HG02610 (cell line): ENCODE data around the gene IGFBP6.

Experiments
- ATAC-seq: cut with Tn5 transposase; IDR thresholded peaks from one replicate; pipeline ENCODE4 v1.9.1; 2021; ENCODE audit warnings: mild to moderate bottlenecking, moderate library complexity; ENCODE audit not compliant: unreplicated experiment

The IGFBP6 gene

GRCh38 chr12:53058674-53059433, 38.6 kb upstream of the IGFBP6 start:
- no peak for ATAC-seq

GRCh38 chr12:53059434-53060063, 37.9 kb upstream of the IGFBP6 start:
- ATAC-seq = no peak

DNA sequence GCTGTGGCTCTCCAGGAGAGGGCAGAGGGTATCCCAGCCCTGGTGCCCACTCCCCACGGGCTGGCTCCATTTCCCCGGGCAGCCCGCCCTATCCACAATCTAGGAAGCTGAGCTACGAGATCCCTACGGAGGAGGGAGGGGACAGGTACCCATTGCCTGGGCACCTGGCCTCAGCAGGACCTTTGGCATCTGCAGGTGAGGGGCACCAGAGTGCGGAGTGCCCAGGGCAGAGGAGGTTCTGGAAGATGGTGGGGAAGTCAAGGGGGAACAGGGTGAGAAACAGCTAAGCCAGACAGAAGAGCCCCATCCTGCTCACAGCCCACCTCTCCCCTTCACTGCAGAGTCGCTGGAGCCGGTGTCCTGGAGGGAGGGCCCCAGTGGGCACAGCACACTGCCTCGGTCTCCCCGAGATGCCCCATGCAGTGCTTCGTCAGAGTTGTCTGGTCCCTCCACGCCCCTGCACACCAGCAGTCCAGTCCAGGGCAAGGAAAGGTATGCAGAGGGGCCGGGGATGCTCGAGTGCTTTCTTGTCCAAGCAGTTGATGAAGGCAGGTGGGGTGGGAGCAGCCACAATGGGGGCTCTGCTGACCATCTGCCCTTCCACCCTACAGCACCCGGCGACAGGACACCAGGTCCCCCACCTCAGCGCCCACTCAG, 37.3 kb upstream of the IGFBP6 start:
- ATAC-seq = no peak

GRCh38 chr12:53060721-53061276, 36.7 kb upstream of the IGFBP6 start:
- no peak for ATAC-seq

- ATAC-seq = no peak
Observed at GRCh38 chr12:53061404-53062010, 36.0 kb upstream of the IGFBP6 start.

DNA sequence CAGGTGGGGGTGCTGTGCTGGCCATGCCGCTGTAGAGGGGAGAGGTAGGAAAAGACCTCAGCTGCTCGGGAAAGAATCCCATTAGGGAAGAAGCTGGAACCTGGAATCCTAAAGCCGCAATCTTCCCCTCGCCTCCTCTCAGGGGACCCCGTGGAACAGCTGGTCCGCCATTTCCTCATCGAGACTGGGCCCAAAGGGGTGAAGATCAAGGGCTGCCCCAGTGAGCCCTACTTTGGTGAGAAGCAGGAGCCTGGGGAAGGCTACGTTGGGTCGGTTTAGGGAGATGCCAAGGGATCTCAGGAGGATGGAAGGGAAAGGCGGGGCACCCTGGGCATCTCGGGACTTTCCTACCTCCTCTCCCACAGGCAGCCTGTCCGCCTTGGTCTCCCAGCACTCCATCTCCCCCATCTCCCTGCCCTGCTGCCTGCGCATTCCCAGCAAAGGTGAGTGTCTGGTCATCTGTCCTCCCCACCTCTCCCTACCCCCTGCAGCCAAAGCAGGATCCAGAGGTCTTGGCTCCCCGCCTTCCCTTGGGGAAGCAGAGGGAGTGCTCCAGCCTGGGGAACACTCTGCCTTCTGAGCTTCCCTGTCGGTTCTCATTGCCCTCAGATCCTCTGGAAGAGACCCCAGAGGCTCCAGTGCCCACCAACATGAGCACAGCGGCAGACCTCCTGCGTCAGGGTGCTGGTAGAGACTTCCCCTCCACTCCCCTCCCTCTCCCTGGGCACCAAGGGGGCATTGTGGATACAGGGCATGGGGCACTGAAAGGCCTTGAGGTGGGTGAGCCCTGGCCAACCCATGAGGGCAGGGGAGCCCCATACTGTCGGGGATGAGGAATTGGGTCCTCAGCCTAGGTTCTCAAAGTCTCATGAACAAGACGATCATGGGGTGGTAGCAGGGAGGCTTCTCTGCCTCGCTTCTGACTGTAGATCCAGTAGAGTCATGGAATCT, 35.2 kb upstream of the IGFBP6 start:
- no peak for ATAC-seq

DNA sequence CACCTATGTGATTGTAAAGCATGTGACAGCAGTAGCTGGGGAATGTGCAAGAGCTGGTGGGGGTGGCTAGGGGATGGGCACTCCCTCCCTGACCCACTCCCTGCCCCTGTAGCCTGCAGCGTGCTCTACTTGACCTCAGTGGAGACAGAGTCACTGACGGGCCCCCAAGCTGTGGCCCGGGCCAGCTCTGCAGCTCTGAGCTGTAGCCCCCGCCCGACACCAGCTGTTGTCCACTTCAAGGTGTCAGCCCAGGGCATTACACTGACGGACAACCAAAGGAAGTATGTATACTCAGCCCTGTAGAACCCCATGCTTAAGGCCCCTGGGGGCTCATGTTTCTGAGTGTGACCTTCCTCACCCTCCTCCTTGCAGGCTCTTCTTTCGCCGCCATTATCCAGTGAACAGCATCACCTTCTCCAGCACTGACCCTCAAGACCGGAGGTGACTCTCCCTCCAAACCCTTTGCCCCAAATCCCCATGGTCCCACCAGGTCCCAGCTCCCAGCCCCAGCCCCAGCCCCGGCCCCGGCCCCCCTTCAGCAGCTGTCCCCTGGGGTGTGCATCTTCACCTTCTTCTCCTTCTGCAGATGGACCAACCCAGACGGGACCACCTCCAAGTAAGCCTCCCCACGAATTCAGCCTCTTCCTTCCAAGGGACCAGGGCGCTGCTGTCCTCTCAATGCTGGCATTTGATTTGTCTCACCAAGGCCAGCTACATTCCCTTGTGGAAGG, 34.3 kb upstream of the IGFBP6 start:
- ATAC-seq = no peak

GRCh38 chr12:53063708-53064612, 33.5 kb upstream of the IGFBP6 start:
- ATAC-seq = no peak

DNA sequence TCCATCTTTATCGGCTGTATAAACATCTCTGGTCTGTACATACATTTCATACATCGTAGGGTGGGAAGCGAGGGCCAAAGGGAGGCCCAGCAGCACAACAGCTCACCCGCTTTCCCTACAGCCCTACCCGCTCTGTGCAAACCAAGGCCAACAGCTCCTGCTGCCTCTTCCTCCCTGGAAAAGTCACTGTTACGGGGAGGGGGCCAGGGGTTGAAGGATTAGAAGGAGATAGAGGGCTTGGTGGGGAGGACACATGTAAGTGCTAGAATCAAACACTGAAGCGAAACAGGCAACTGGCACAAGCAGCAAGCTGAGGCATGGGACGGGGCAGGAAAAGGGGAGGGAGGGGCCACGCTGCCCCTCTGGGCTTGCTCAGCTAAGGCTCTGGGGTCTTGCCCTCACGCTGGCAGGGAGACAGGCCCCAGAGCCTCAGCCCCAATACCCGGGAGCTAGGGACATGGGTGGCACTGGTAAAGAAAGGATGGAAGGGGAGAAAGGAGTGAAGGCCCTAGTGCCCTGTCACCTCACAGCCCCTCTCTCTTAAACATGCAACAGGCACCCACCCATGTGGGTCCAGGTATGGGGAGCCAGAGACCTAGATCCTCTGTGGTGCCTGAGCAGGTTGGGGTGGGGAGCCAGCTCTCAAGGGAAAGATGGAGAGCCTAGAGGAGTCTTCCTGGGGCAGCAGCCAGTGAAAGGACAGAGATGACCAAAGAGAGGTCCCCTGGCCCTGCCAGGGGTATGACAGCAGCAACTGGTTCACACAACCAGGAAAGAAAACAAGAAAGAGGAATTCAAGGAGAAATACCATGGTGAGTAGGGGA, 32.6 kb upstream of the IGFBP6 start:
- no peak for ATAC-seq

DNA sequence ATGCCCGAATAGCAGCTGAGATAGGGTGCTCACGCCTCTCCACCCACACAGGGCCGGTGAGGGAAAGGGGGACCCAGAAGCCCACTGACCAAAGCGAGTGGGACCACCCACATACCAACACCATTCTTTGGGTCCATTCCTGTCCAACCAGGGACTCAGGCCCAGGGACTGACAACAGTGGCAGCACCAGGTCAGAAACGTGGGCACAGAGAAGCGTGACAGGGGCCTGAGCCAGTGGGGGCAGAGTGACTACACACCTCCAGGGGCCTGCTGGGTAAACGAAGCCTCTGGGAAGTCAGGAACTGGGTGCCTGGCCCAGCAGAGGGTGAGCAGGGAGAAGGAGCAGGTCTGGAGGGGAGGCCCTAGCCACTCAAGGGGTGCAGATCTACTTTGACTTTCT, 32.0 kb upstream of the IGFBP6 start:
- ATAC-seq = no peak

DNA sequence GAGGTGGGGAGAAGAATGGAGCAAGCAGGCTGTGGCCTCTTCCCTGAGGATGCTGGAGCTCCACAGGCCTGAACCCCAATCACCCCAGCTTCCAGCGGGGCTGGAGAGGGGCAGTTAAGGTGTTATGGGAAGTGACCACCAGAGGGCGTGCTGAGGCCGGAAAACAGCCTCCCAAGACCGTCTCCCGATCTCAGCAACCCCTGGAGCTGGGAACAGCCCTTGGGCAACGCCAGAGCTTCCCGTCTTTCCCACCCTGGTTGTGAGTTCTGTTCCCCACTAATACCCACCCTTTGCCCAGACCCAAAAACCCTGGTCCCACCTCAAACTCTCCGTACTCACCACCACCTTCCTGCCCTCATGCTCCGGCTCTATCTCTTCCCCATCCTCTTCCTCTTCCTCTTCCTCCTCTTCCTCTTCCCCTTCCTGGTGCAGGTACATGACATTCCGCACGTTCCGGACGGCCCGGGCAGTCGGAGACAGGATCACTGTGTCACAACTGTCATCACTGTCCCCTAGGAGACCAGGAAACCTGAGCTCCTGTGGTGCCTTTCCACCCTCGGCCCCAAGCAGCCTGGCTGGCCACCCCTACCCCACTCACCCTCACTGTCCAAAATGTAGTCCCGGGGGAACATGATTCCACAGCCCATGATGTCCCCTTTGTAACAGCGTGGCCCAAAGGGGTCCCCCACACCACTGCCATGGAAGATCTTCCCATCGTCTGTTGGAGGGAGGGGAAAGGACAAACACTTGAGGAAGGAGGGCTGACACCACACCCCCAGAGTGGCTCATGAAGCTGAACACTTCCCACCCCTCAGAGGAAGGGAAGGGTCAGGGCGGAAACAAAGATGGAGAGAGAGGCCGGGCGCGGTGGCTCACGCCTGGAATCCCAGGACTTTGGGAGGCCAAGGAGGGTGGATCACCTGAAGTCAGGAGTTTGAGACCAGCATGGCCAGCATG, 31.2 kb upstream of the IGFBP6 start:
- ATAC-seq = no peak

DNA sequence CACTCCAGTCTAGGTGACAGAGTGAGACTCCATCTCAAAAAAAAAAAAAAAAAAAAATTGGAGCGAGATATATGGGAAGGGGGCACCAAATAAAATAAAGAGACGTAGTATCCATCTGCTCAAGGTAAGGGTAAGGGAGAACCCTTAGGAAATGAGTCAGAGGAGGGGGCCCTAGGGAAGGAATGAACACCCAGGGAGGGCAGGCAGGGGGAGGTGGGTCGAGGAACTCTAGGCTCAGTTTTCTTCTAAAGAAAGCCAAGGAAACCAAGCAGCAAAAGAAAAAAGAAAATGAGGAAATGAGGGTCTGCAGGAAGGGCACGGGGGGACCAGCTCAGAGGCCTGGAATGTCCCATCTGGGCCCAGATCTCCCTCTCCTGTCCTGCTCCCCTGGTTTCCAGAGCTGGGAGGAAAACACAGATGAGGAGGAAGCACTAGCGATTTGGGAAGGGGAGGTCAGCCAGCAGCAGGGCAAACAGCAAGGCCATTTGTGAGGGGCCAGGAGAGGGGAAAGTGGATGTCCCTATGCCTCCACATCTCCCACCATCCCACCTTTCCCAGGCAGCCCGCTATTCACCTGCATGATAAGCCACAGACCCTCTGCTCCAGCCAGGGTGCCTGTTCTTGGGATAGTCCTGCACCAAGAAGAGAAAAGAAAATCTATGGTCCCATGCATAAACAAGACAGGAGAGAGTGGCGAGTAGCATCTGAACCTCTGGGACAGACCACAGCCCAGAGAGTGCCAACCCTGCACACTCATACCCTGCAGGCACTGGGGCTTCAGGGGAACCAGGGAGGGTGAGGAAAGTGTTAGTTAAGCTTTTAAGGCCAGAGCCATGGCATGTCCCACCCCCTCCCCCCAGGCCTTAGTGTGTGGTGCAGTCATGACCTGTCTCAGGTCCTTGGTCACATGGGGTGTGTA, 30.1 kb upstream of the IGFBP6 start:
- no peak for ATAC-seq

- no peak for ATAC-seq
Observed at GRCh38 chr12:53067993-53068770, 29.3 kb upstream of the IGFBP6 start.

DNA sequence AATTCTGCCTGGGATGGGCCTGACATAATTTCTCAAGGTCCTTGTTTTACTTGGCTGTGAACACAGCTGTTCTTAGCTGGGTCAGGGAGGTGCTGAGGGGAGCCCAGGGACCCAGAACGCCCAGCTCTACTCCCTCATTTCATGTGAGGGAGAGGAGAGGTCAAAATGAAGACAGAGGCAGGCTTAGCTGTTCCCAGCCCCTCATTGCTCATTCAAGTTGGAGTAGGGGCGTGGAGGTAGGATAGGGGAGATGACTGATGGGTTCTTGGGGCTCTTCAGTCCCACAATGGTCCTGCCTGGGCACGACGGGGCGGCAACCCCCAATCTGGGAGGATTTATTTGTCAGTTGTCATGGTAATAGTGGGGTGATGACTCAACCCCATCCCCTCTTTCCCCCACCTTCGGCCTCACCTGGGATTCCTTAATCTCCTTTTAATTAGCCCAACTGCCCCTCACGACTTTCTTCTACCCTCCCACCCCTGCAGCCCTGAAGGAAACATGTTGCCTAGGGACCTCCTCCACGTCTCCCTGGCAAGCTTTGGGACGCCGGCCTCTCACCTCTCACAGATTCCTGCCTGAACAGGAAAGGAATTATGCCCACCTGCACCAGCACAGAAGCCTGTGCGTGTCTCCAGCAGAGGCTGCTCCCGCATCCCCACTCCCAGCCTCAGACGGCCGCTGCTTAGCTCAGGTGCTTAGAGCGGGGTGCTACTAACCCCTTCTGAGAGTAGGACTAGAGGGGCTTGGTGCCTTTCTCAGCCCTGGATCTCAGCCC, 28.5 kb upstream of the IGFBP6 start:
- ATAC-seq = no peak
